HFFc6 (cell line): ENCODE measurements around the gene HMCN1. TPM values are rescaled to one million over a fixed set of nuclear protein-coding genes. Genes with fewer than 3 reads are reported as not detected.
A peak's percentile ranks its signal among the peaks of the same experiment; 100 is the strongest.

ENCODE experiments used
- DNase-seq: peaks from one replicate; pipeline ENCODE4 v3.0.0-alpha.2; 2018
- H3K27ac Mint-ChIP-seq: 2 replicates; pipeline ENCODE4 v1.8.0; 2020; ENCODE audit warnings: mild to moderate bottlenecking, mixed read lengths
- H3K27me3 Mint-ChIP-seq: 2 replicates; pipeline ENCODE4 v1.8.0; 2021; ENCODE audit warnings: mild to moderate bottlenecking, moderate library complexity, mixed read lengths; ENCODE audit not compliant: insufficient read depth
- H3K36me3 Mint-ChIP-seq: 2 replicates; pipeline ENCODE4 v1.8.0; 2021; ENCODE audit warnings: low read depth, mixed read lengths
- H3K4me1 Mint-ChIP-seq: 2 replicates; pipeline ENCODE4 v1.8.0; 2020; ENCODE audit warnings: low read depth, mixed read lengths
- H3K4me3 Mint-ChIP-seq: 2 replicates; pipeline ENCODE4 v1.8.0; 2020; ENCODE audit warnings: mild to moderate bottlenecking, moderate library complexity, mixed read lengths
- H3K9me3 Mint-ChIP-seq: 2 replicates; pipeline ENCODE4 v1.8.0; 2020; ENCODE audit warnings: mild to moderate bottlenecking, mixed read lengths
- CTCF ChIP-seq: fragments of 200-600 bp; sonication (generic); IDR thresholded peaks from 2 replicates; pipeline ENCODE4 v1.5.0; 2021; ENCODE audit warnings: antibody characterized with exemption, mild to moderate bottlenecking
- total RNA-seq, 6 experiments: library from RNA; stranded (reverse); fragmentation: NEBNext Ultra II Directional; extraction: Animal tissue kit (Norgen Biotek cat#: 25700); gene quantifications; 2 replicates in 1 of 6; 3 replicates in 5 of 6; pipeline ENCODE4 v1.2.3, GENCODE V29; 2021

Gene HMCN1
- total RNA-seq, 6 experiments from 2014 or later, result 1.2 to 1.8 (median 1.5) TPM

- TF ChIP-seq CTCF, result no peak
- Mint-ChIP-seq H3K27me3 (no peaks in the 10 kb centered on the region), H3K9me3 (no peaks in the 10 kb centered on the region), H3K4me1 (peaks cover 64% of the 10 kb centered on the region), H3K36me3 (peaks cover 6% of the 10 kb centered on the region), H3K4me3 (peak overlapping the region; percentile 12), H3K27ac (peak overlapping the region; percentile 36)
- peak; percentile 4 for DNase-seq
Observed at GRCh38 chr1:185972096-185972850, 238.1 kb downstream of the HMCN1 start.

- DNase-seq, result peak; percentile 92
- Mint-ChIP-seq H3K4me3 (no peak overlapping the region), H3K27me3 (no peaks in the 10 kb centered on the region), H3K4me1 (peaks cover 64% of the 10 kb centered on the region), H3K9me3 (no peaks in the 10 kb centered on the region), H3K27ac (peak overlapping the region; percentile 45), H3K36me3 (peaks cover 6% of the 10 kb centered on the region)
- TF ChIP-seq CTCF, result no peak
Observed at GRCh38 chr1:185973645-185974044, 239.5 kb downstream of the HMCN1 start.

GRCh38 chr1:185974367-185975170, 240.4 kb downstream of the HMCN1 start:
- no peak for DNase-seq
- Mint-ChIP-seq H3K4me1 (peaks cover 55% of the 10 kb centered on the region), H3K27ac (no peak overlapping the region)

GRCh38 chr1:185980891-185981290, 246.7 kb downstream of the HMCN1 start:
- Mint-ChIP-seq H3K27ac (no peak overlapping the region), H3K36me3 (no peaks in the 10 kb centered on the region)

More at GRCh38 chr1:185974367-185975170, 240.4 kb downstream of the HMCN1 start:
- TF ChIP-seq CTCF, result no peak
- Mint-ChIP-seq H3K9me3 (no peaks in the 10 kb centered on the region), H3K27me3 (peaks cover 3% of the 10 kb centered on the region; the same call in 1 of the 2 replicates), H3K36me3 (peaks cover 6% of the 10 kb centered on the region), H3K4me3 (no peak overlapping the region)

More at GRCh38 chr1:185980891-185981290, 246.7 kb downstream of the HMCN1 start:
- H3K9me3 Mint-ChIP-seq, result no peaks in the 10 kb centered on the region
- no peak overlapping the region for H3K4me3 Mint-ChIP-seq
- peaks cover 4% of the 10 kb centered on the region; the same call in 1 of the 2 replicates for H3K27me3 Mint-ChIP-seq
- no peak for DNase-seq
- no peaks in the 10 kb centered on the region for H3K4me1 Mint-ChIP-seq
- no peak for TF ChIP-seq CTCF
